GM04503 (cell line): ENCODE measurements around the gene GRHL3.

Experiments
- DNase-seq: peaks from one replicate; pipeline ENCODE4 v3.0.0-alpha.2; 2012; ENCODE audit warnings: low read depth

GRHL3 gene

DNA sequence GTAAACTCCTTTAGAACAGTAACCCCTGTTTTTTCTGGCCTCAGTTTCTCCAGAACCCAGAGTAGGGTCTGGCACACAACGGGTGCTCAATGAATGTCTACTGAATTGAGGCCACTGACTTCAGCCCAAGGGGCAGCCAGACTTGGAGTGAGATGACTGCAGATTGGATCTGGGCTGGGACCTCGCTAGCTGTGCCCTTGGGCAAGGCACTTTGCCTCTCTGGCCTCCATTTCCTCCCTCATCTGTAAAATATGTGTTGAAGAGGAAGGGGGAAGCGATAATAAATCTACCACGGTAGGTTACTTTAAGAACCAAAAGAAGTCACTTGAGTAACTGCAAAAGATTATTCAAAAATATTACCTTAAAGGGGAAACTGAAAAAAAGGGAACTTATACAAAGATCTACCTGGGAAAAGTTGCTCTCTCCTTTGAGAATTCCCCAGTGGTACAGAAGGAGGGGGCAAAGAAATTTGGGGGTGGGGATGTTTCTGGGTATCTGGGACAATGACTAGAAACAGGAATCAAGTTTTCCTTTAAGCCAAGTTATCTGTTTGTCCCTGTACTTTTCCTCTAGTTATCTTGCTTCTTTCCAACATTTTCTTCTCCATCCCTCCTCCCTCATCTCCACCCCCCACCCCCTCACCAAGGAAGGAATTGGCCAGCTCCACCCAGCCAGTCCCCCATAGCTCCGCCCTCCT lies 394 bp upstream of the GRHL3 start:
- no peak for DNase-seq

GRCh38 chr1:24319962-24320361 lies 805 bp downstream of the GRHL3 start:
- DNase-seq, result no peak

- no peak for DNase-seq
Measured at GRCh38 chr1:24321126-24321525, 2.0 kb downstream of the GRHL3 start.

DNA sequence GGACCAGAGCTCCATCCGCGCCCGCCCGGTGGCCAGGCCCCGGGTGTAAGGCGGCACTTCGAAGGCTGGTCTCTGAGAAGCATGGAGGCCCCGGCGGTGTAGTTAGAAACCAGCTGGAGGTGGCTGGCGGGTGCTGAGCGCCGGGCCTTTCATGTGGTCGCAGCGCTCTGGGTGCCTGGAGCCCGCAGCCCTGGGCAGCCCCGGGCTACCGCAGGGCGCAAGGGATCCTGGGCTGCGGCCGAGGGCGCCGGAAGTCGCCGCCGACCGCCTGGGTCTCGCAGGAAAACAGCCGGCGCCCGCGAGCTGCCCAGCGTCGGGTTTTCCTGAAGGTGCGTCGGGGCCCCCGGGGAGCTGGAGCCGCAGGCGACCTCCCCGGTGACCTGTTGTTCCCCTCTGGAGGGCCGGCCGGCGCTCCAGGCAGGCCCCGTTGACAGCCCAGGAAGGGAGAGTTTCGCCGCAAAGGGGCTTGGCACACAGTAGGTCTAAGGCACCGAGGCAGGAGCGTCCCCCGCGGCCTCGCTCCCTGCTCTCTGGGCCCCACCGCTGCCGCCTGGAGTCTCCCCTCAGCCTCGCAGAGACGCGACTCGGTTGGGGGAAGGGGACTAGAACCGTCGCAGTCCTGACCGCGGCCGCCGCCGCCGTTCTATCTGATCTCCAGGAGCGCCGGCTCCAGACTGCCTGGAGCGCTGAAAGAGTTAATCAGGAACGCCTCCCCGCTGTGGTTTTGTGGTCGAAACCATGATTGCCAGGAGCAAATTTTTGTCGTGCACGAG lies 2.7 kb downstream of the GRHL3 start:
- peak; percentile 34 for DNase-seq

GRCh38 chr1:24322470-24323177 lies 3.5 kb downstream of the GRHL3 start:
- DNase-seq, result no peak

DNA sequence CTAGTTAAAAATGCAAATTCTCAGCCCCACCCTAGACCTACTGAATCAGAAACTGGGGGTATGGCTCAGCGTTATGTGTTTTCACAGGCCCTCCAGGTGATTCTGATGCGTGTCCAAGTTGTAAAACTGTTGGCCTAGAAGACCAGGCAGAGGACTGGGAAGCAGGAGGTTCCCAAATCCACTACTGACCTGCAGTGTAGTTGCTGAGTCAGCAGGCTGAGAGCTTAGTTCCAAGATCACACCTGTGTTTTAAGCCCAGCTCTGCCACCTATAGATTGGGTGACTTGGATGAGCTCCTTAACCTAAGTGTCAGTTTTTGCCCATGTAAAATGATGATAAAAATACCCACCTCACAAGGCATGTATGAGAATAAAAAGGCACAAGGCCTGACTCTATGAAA lies 4.1 kb downstream of the GRHL3 start:
- no peak for DNase-seq

DNA sequence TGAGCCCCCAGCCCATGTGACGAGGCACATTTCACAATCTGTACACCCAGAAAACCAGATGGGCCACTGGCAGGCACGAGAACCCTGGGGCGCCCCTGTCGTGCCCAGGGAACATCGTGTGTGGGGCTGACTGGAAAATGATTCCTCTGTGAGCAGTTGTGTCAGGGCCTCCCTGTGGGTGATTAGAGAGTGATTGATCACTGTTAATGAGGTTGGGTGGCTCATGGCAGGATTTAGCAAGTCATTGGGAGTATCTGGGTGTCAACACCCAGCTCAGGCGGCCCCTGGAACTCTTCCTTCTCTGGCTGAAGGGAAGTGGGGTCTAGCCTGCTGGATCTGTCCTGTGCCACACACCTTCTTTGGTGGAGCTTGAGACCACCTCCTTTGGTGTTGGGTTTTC lies 5.7 kb downstream of the GRHL3 start:
- DNase-seq, result no peak

GRCh38 chr1:24325587-24326449 lies 6.7 kb downstream of the GRHL3 start:
- DNase-seq, result no peak

DNA sequence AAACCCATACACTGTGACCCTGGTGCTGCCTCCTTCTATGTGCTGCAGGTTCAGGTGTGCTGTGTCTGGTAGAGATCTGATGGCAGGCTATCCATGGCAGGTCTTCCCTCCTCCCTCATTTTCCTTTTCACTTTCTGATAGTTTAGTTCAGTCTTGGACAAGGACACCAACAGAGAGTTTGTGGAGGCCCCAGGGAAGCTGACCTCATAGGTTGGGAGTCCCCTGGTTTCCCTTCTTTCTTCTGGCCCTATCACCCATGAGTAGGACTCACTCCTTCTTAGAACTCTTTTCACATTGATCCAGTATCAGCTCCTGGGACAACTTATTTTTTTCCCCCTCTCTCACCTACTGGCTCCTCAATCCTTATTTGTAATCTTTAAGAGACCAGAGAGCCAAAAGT lies 8.3 kb downstream of the GRHL3 start:
- DNase-seq, result no peak

DNA sequence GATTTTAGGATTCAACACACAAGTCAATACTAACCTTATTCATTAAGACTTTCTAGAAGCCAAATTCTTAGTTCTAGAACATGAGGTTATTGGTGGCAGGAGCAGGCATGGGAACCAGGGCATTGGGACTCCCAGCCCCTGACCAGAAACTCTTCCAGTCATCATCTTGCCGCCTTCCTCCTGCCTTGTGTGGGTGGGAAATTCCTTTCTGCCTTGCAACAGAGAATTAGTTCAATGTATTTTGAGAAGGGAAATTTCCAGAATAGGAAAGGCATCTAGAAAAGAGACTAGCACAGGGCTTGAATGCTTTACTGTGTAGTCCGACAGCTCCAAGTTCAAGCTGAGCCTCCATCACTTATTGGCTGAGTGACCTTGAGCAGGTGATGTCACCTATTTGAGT lies 8.7 kb downstream of the GRHL3 start:
- DNase-seq, result no peak

DNA sequence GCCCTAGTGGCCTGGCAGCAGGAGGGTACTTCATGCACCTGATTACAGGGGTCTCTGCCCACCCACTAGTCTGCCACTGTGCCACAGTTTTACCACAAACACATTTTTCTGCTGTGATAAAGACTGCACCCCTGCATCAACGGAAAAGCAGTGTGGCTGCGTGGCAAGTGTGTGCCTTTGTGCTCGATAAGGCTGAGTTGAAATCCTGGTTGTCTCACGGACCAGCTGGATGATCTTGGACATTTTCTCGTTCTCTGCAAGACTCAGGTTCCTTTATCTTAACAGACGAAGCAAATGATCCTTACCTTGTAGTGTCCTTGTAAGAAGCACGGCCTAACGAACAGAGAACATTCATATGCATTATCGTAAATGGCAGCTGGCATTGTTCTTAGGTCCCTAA lies 10.2 kb downstream of the GRHL3 start:
- no peak for DNase-seq

GRCh38 chr1:24329797-24330543 lies 10.8 kb downstream of the GRHL3 start:
- no peak for DNase-seq

DNA sequence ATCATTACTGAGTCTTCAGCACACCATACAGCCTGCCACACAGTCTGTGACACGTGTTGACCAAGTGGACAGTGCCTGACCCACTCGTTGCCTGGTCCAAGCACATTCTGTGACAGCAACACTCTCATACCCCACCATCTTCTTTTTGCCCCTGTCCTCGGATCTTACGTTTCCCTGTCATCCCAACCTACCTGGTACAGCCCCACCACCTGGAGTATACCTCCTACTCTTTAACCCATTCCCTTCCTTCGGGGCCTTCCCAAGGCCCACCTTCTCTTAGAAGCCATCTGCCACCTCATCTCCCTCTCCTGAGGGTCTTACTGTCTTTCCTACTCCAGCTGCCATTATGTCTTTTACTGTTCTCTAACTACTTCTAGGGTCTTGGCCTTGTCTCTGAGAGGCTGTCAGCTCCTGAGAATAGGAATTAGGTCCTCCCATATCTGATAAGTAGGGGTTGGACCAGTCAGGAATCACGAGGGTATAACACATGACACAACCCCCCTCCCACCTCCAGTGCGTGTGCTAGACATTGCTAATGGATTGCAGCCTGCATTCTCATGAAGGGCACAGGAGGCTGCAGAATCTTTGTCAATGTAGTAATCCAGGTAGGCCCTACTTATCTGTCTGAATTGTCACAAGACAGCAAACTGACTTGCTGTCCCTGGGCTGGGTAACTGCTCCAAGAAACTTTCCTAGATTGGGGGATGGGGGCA lies 13.0 kb downstream of the GRHL3 start:
- DNase-seq, result no peak

DNA sequence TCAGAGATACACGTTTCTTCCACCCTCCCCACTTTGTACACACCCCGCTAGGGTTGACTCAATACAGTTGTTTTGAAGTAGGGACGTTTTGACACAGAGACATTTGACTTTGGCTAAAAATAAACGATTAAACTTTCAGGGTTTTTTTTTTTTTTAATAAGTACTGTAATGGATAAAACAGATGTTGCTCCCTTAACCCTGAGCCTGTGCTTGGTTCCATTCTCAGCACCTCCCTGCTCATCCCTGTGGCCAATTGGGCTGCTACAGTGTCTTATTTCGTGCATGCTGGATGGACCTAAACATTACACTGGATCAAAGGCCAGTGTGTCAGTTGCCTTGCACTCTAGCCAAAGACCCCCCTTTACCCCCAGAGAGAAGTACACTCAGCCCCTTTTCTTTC lies 16.9 kb downstream of the GRHL3 start:
- no peak for DNase-seq

DNA sequence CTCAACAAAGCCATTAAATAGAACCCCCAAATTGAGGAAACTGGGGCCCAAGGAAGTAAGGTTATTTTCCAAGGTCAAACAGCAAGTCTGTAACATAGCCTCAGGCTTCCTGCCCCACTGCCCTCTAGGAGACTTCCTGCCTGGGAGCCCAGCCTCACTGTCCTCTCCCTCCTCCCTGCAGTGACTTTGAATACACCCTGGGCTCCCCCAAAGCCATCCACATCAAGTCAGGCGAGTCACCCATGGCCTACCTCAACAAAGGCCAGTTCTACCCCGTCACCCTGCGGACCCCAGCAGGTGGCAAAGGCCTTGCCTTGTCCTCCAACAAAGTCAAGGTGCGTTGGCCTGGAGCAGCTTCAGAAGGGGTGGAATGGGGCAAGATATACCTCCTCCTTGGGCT lies 18.3 kb downstream of the GRHL3 start:
- no peak for DNase-seq

- no peak for DNase-seq
Measured at GRCh38 chr1:24338447-24338846, 19.3 kb downstream of the GRHL3 start.

DNA sequence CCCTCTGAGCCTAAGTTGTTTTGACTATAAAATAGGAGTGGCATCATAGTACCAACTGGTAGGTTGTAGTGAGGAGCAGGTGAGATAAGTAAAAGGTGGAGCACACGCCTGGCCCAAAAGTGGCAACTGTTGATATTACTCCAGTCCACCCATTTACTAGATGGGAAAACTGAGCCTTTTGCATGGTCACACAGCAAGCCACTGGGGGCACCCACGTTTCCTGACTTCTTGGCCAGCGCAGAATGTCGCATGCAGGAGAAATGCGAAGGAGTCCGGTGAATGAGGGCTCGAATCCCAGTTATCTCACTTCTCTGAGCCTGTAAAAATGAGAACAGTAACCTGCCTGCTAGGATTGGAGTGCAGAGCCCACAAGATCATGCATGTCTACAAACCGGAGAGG lies 20.8 kb downstream of the GRHL3 start:
- DNase-seq, result no peak

DNA sequence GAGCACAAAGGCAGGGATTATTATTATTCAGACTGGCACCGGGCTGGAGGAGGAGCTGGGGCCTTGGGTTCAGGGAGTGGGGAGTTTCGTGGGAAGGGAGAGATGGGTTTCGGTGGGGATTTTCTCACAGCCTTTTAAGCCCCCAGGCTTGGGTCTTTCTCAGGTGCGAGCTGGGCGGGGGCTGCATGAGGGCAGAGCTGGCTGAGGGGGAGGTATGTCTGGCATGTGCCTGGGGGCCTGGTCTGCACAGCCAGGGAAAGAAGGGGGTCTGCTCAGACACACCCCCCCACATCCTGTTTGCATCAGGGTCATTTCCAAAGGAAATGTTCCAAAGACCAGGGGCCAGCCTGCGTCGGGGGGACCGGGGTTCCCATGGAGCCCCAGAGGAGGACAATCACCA lies 21.6 kb downstream of the GRHL3 start:
- DNase-seq, result no peak

- no peak for DNase-seq
Measured at GRCh38 chr1:24341260-24341659, 22.1 kb downstream of the GRHL3 start.

DNA sequence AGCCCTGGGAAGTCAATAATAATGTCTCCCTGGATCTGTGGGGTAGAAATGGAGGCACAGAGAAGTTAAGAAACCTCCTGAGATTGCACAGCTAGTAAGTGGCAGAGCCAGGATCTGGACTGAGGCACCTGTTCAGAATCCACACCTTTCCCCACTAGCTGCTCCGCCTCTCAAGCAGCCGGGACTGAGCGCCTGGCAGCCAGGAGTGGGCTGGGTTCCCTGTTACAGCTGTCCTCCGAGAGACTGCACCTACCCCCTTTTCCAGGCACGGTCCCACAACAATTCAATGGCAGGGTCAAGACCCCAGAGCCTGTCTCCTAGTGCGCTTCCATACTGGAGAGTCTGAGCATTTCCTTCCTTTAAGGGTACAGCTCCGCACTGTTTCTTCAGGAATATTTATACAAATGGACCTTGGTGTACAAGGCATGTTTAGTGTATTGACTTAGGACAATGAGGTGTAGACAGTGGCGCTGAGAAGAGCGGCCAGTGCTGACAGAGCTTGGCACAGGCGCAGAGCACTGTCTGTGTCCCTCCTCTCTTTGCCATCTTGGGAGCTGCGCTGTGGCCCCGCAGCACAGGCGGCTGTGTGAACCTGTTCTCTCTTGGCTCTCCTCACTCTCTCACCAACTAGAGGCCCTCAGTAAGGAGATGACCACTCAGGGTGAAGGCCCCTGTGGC lies 24.4 kb downstream of the GRHL3 start:
- DNase-seq, result no peak
